ENCODE measurements around the gene SEC24D.

The SEC24D gene

DNA sequence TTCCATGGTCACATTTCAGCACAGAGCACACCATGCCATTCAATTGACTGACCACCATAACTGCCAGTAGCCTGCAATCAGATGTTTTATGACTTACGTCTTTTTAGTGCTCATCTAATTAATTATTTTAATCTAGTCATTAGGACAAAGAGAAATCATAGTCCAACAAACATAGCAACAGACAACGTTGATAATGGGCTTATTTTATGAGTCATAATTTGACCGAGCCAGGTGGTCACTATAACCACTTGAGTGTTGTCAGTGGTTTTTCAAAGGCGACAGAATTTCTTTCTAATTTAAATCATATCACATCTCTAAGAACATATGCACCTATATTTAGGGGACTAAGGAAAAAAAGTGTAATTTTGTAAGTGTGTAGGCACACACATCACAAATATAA is 1.9 kb downstream of the SEC24D start:
- Histone ChIP-seq H3K36me3 (ENCODE audit: control insufficient read depth in 2 of 2, insufficient read depth in 1 of 2, low read length in 2 of 2) (peaks cover 0 to 24% of the 10 kb centered on the region in 2 experiments; a peak in 2 of 3 replicates), H3K4me1 (ENCODE audit: control insufficient read depth, insufficient read depth, low read length) (peaks cover 3% of the 10 kb centered on the region; the same call in 1 of the 2 replicates), H3K9me3 (ENCODE audit: control insufficient read depth, insufficient read depth, low read depth, low read length) (no peaks in the 10 kb centered on the region), H3K4me3 (ENCODE audit: low read depth, low read length) (no peak overlapping the region), H3K27ac (ENCODE audit: extremely low read depth, low read depth, low read length) (no peak overlapping the region)
- CTCF ChIA-PET, result interaction anchor here (0.6 to 1.4 kb wide), 2 partner anchors 10 to 33 kb away, joined by 4 read pairs; no protein-coding TSS in a partner anchor
- TF ChIP-seq REPIN1 (tag by site-specific recombination; IDR thresholded peaks at IDR 0.05; ENCODE audit: low read depth) (no peak), SETDB1 (IDR thresholded peaks at IDR 0.05; ENCODE audit: insufficient read length, low read length) (no peak), ZBTB21 (tag by site-specific recombination; IDR thresholded peaks at IDR 0.05) (no peak), HOXA7 (CRISPR knock-in tag; IDR thresholded peaks at IDR 0.05; ENCODE audit: borderline replicate concordance) (no peak), ZNF837 (tag by site-specific recombination; IDR thresholded peaks at IDR 0.05) (no peak), ZNF548 (tag by site-specific recombination; IDR thresholded peaks at IDR 0.05) (no peak), ZNF140 (tag by site-specific recombination; IDR thresholded peaks at IDR 0.05) (no peak), ZNF292 (tag by site-specific recombination; IDR thresholded peaks at IDR 0.05; ENCODE audit: borderline replicate concordance, low read depth) (no peak), ZNF19 (tag by site-specific recombination; IDR thresholded peaks at IDR 0.05; ENCODE audit: low read depth) (no peak), HOXC10 (CRISPR knock-in tag; IDR thresholded peaks at IDR 0.05) (no peak)
- TF ChIP-seq, protein P1, sequence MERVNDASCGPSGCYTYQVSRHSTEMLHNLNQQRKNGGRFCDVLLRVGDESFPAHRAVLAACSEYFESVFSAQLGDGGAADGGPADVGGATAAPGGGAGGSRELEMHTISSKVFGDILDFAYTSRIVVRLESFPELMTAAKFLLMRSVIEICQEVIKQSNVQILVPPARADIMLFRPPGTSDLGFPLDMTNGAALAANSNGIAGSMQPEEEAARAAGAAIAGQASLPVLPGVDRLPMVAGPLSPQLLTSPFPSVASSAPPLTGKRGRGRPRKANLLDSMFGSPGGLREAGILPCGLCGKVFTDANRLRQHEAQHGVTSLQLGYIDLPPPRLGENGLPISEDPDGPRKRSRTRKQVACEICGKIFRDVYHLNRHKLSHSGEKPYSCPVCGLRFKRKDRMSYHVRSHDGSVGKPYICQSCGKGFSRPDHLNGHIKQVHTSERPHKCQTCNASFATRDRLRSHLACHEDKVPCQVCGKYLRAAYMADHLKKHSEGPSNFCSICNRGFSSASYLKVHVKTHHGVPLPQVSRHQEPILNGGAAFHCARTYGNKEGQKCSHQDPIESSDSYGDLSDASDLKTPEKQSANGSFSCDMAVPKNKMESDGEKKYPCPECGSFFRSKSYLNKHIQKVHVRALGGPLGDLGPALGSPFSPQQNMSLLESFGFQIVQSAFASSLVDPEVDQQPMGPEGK (tag by site-specific recombination; IDR thresholded peaks at IDR 0.05), result no peak
- TF ChIP-seq, protein P2, sequence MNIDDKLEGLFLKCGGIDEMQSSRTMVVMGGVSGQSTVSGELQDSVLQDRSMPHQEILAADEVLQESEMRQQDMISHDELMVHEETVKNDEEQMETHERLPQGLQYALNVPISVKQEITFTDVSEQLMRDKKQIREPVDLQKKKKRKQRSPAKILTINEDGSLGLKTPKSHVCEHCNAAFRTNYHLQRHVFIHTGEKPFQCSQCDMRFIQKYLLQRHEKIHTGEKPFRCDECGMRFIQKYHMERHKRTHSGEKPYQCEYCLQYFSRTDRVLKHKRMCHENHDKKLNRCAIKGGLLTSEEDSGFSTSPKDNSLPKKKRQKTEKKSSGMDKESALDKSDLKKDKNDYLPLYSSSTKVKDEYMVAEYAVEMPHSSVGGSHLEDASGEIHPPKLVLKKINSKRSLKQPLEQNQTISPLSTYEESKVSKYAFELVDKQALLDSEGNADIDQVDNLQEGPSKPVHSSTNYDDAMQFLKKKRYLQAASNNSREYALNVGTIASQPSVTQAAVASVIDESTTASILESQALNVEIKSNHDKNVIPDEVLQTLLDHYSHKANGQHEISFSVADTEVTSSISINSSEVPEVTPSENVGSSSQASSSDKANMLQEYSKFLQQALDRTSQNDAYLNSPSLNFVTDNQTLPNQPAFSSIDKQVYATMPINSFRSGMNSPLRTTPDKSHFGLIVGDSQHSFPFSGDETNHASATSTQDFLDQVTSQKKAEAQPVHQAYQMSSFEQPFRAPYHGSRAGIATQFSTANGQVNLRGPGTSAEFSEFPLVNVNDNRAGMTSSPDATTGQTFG (tag by site-specific recombination; IDR thresholded peaks at IDR 0.05; ENCODE audit: borderline replicate concordance), result no peak
- TF ChIP-seq, protein P3, sequence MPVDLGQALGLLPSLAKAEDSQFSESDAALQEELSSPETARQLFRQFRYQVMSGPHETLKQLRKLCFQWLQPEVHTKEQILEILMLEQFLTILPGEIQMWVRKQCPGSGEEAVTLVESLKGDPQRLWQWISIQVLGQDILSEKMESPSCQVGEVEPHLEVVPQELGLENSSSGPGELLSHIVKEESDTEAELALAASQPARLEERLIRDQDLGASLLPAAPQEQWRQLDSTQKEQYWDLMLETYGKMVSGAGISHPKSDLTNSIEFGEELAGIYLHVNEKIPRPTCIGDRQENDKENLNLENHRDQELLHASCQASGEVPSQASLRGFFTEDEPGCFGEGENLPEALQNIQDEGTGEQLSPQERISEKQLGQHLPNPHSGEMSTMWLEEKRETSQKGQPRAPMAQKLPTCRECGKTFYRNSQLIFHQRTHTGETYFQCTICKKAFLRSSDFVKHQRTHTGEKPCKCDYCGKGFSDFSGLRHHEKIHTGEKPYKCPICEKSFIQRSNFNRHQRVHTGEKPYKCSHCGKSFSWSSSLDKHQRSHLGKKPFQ (tag by site-specific recombination; IDR thresholded peaks at IDR 0.05), result no peak
- POLR2A ChIA-PET, result no interaction called here

DNA sequence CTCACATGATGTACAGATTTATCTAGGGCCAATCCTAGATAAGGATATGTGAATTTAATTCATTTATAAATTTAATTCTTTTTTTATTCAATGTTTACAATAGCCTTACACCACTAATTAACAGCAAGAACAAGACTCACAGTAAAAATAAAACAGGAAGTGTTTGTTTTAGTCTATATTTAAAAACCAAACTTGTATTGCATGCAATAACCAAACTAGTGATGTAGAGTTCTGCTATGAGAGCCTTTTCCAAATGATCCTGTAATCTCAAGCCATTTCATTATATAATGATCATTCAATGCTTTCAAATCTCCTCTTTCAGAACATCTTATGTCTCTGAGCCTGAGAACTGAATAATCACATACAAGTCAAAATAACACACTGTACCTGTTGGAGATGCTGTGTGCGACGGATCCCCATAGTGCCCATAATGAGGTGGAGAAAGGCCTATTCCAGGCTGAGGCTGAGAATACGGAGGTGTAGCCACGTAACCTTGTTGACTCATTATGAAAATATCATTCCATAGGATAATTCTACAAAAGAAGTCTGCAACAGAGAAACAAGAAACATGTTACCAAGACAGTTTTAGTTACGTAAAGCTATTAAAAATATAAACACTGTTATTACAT is 2.6 kb downstream of the SEC24D start:
- Histone ChIP-seq H3K4me1 (ENCODE audit: control insufficient read depth, insufficient read depth, low read length) (peaks cover 3% of the 10 kb centered on the region; the same call in 1 of the 2 replicates), H3K27ac (ENCODE audit: extremely low read depth, low read depth, low read length) (no peak overlapping the region), H3K36me3 (ENCODE audit: control insufficient read depth in 2 of 2, insufficient read depth in 1 of 2, low read length in 2 of 2) (peaks cover 0 to 28% of the 10 kb centered on the region in 2 experiments; a peak in 2 of 3 replicates), H3K4me3 (ENCODE audit: low read depth, low read length) (no peak overlapping the region), H3K9me3 (ENCODE audit: control insufficient read depth, insufficient read depth, low read depth, low read length) (no peaks in the 10 kb centered on the region)
- CTCF ChIA-PET, result interaction anchor here (0.6 to 1.4 kb wide), 3 partner anchors 9 to 34 kb away, joined by 3 to 4 read pairs (median 4); no protein-coding TSS in a partner anchor
- POLR2A ChIA-PET, result no interaction called here
- TF ChIP-seq ZNF629 (tag by site-specific recombination; IDR thresholded peaks at IDR 0.05) (no peak), HOXD13 (CRISPR knock-in tag; IDR thresholded peaks at IDR 0.05; ENCODE audit: borderline replicate concordance) (no peak), ZNF658 (tag by site-specific recombination; IDR thresholded peaks at IDR 0.05) (no peak), ZNF37A (tag by site-specific recombination; IDR thresholded peaks at IDR 0.05) (no peak), ZNF596 (tag by site-specific recombination; IDR thresholded peaks at IDR 0.05) (no peak), ZNF521 (tag by site-specific recombination; IDR thresholded peaks at IDR 0.05) (no peak), ZNF785 (tag by site-specific recombination; IDR thresholded peaks at IDR 0.05) (no peak)

Measured in HEK293 (cell line).